Measurements from ENCODE around the gene TRIP13.

The TRIP13 gene

DNA sequence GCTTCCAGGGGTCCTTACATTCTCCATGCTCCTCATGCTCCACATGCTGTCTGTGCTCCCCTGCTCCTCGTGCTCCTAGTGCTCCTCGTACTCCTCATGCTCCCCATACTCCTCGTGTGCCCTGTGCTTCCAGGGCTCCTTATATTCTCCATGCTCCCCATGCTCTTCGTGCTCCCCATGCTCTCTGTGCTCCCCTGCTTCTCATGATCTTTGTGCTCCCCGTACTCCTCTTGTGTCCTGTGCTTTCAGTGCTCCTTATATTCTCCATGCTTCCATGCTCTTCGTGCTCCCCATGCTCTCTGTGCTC, 51.9 kb downstream of the TRIP13 start:
- no peaks in the 10 kb centered on the region for H4K20me1 ChIP-seq (ENCODE audit: control insufficient read depth, insufficient read depth, low read depth, low read length)
- no peak overlapping the region for H3K4me2 ChIP-seq (ENCODE audit: low read length)
- H3K36me3 ChIP-seq (ENCODE audit: control insufficient read depth, low read length) = no peaks in the 10 kb centered on the region
- no peaks in the 10 kb centered on the region for H3K4me1 ChIP-seq (ENCODE audit: control insufficient read depth, low read length)
- H3K27me3 ChIP-seq (ENCODE audit: control insufficient read depth, low read length) = no peaks in the 10 kb centered on the region; the same call in 1 of the 2 replicates
- no peak overlapping the region for H3K27ac ChIP-seq (ENCODE audit: low read depth, low read length)
- no peaks in the 10 kb centered on the region for H3F3A ChIP-seq (ENCODE audit: control insufficient read depth, insufficient read depth)
- no peaks in the 10 kb centered on the region for H3K9me2 ChIP-seq (replicated peaks; ENCODE audit: control insufficient read depth, low read length)
- no peak overlapping the region for H3K4me3 ChIP-seq (ENCODE audit: low read length)
- no peaks in the 10 kb centered on the region for H3K9me3 ChIP-seq (ENCODE audit: control insufficient read depth, insufficient read depth, low read length)
- no peak for TF ChIP-seq EZH2phosphoT487 (IDR thresholded peaks at IDR 0.05; ENCODE audit: borderline replicate concordance, low read length)
- TF ChIP-seq, protein P1, sequence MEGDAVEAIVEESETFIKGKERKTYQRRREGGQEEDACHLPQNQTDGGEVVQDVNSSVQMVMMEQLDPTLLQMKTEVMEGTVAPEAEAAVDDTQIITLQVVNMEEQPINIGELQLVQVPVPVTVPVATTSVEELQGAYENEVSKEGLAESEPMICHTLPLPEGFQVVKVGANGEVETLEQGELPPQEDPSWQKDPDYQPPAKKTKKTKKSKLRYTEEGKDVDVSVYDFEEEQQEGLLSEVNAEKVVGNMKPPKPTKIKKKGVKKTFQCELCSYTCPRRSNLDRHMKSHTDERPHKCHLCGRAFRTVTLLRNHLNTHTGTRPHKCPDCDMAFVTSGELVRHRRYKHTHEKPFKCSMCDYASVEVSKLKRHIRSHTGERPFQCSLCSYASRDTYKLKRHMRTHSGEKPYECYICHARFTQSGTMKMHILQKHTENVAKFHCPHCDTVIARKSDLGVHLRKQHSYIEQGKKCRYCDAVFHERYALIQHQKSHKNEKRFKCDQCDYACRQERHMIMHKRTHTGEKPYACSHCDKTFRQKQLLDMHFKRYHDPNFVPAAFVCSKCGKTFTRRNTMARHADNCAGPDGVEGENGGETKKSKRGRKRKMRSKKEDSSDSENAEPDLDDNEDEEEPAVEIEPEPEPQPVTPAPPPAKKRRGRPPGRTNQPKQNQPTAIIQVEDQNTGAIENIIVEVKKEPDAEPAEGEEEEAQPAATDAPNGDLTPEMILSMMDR (IDR thresholded peaks at IDR 0.05; ENCODE audit: low read depth, low read length, poor library complexity, severe bottlenecking) = no peak
- no peaks in the 10 kb centered on the region for H3K79me2 ChIP-seq (ENCODE audit: control insufficient read depth, low read length)

DNA sequence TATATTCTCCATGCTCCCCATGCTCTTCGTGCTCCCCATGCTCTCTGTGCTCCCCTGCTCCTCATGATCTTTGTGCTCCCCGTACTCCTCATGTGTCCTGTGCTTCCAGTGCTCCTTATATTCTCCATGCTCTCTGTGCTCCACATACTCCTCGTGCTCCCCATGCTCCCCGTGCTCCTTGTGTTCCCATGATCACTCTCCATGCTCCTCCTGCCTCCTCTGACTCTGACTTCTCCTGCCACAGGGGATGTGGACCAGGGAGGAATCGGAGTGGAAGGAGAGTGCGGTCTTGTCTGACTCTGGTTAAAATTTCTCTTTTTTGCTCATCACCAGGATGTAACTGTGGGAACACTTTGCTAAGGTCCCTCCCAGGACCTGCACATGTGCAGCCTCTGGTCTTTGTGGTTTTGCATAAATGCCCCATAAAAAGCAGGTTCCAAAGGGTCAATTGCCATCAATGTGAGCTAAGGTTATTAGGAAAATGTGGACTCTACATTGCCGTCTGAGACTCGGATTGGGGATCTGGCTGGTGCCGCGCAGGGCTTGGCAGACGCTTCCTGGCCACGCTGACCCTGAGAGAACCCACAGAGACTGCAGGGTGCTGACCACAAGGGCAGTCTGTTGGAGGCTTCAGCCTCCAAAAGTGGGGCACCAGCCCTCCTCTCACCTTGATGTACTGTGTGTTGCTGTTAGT, 52.5 kb downstream of the TRIP13 start:
- Histone ChIP-seq H3K79me2 (ENCODE audit: control insufficient read depth, low read length) (no peaks in the 10 kb centered on the region), H3F3A (ENCODE audit: control insufficient read depth, insufficient read depth) (no peaks in the 10 kb centered on the region), H3K4me3 (ENCODE audit: low read length) (no peak overlapping the region), H3K4me2 (ENCODE audit: low read length) (no peak overlapping the region), H3K9me3 (ENCODE audit: control insufficient read depth, insufficient read depth, low read length) (no peaks in the 10 kb centered on the region), H3K36me3 (ENCODE audit: control insufficient read depth, low read length) (no peaks in the 10 kb centered on the region), H4K20me1 (ENCODE audit: control insufficient read depth, insufficient read depth, low read depth, low read length) (no peaks in the 10 kb centered on the region), H3K4me1 (ENCODE audit: control insufficient read depth, low read length) (no peaks in the 10 kb centered on the region), H3K27me3 (ENCODE audit: control insufficient read depth, low read length) (no peaks in the 10 kb centered on the region; the same call in 1 of the 2 replicates), H3K9me2 (replicated peaks; ENCODE audit: control insufficient read depth, low read length) (no peaks in the 10 kb centered on the region), H3K27ac (ENCODE audit: low read depth, low read length) (no peak overlapping the region)
- TF ChIP-seq, protein P1 (IDR thresholded peaks at IDR 0.05; ENCODE audit: low read depth, low read length, poor library complexity, severe bottlenecking) = no peak
- TF ChIP-seq EZH2phosphoT487 (IDR thresholded peaks at IDR 0.05; ENCODE audit: borderline replicate concordance, low read length) = no peak

DNA sequence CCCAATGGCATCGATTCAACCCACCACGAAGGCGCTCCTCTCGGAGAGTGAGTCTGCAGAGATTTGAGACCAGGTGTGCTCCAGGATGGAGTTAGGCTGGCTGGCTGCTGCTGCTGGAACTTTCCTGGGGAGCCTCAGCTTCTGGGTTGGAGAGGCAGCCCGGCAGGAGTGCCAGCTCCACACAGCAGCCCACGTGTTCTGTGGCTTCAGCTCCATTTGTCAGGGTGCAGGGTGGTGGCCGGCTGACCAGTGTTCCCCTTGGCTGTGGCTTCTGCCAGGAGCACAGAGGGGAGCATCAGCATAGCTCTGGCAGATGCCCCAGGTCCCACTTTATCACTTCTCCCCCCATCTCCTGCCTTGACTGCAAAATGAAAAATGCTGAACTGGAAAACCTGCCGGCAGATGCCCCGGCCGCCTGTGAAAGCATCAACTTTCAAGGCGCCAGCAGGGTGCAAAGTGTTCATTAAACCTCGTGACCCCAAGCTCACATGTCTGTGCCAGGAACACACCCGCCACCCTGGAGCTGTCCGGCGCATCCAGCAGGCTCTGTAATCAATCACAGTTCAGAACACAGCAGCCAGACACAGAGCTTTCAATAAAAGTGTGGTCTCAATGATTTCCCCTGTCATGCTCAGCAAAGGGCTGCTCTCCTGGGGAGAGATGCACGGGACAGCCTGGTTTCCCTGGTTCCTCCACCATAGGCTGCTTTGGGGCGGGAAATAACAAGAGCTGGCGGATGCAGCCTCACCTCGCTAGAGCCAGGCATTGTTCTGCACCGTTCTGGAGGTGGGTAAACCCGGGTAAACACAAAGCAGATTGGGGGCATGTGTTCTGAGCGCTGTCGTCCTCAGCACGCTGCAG, 53.2 kb downstream of the TRIP13 start:
- no peak overlapping the region for H3K4me3 ChIP-seq (ENCODE audit: low read length)
- no peaks in the 10 kb centered on the region for H3K4me1 ChIP-seq (ENCODE audit: control insufficient read depth, low read length)
- H3K9me2 ChIP-seq (replicated peaks; ENCODE audit: control insufficient read depth, low read length) = no peaks in the 10 kb centered on the region
- H3K27ac ChIP-seq (ENCODE audit: low read depth, low read length) = no peak overlapping the region
- H4K20me1 ChIP-seq (ENCODE audit: control insufficient read depth, insufficient read depth, low read depth, low read length) = no peaks in the 10 kb centered on the region
- TF ChIP-seq, protein P1 (IDR thresholded peaks at IDR 0.05; ENCODE audit: low read depth, low read length, poor library complexity, severe bottlenecking) = no peak
- TF ChIP-seq EZH2phosphoT487 (IDR thresholded peaks at IDR 0.05; ENCODE audit: borderline replicate concordance, low read length) = no peak
- no peaks in the 10 kb centered on the region for H3F3A ChIP-seq (ENCODE audit: control insufficient read depth, insufficient read depth)
- no peak overlapping the region for H3K4me2 ChIP-seq (ENCODE audit: low read length)
- H3K36me3 ChIP-seq (ENCODE audit: control insufficient read depth, low read length) = no peaks in the 10 kb centered on the region
- no peaks in the 10 kb centered on the region for H3K79me2 ChIP-seq (ENCODE audit: control insufficient read depth, low read length)
- H3K9me3 ChIP-seq (ENCODE audit: control insufficient read depth, insufficient read depth, low read length) = no peaks in the 10 kb centered on the region
- no peaks in the 10 kb centered on the region; the same call in 1 of the 2 replicates for H3K27me3 ChIP-seq (ENCODE audit: control insufficient read depth, low read length)
